ENCODE data around the gene INTS13.
A peak's percentile ranks its signal among the peaks of the same experiment; 100 is the strongest.

Gene INTS13

DNA sequence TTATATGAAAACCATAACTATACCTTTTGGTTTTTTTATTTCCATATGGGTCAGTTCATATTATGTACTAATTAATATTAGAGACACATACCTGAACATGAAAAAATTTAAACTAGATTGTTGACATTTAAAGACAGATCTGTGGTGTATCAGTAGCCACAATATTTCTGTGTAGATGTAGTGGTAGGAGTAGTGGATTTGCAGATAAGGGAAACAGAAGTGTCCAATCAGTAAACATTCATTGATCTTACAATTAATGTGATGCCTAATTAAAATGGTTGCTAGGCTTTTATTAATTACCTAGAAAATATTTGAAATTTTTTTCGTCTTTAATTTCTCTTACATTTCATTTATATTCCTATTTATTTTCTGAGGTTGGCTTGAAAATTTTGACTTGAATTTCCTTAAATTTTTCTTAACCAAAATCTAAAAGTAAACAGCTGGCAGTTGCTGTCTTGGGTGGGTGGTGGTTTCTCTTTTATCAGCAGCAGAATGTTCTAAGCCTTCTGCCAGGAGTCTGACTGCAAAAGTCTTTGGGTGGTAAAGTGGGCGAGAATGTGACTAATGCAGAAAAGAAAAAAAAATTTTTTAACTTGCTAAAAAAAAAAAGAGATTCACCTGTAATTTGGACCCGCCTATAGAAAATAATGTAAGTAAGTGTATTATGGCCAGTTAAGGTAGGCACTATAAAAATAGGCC, 2.9 kb upstream of the INTS13 start:
- DNase-seq (ENCODE audit: low read depth) = no peak
- TF ChIP-seq, protein P1, sequence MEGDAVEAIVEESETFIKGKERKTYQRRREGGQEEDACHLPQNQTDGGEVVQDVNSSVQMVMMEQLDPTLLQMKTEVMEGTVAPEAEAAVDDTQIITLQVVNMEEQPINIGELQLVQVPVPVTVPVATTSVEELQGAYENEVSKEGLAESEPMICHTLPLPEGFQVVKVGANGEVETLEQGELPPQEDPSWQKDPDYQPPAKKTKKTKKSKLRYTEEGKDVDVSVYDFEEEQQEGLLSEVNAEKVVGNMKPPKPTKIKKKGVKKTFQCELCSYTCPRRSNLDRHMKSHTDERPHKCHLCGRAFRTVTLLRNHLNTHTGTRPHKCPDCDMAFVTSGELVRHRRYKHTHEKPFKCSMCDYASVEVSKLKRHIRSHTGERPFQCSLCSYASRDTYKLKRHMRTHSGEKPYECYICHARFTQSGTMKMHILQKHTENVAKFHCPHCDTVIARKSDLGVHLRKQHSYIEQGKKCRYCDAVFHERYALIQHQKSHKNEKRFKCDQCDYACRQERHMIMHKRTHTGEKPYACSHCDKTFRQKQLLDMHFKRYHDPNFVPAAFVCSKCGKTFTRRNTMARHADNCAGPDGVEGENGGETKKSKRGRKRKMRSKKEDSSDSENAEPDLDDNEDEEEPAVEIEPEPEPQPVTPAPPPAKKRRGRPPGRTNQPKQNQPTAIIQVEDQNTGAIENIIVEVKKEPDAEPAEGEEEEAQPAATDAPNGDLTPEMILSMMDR (IDR thresholded peaks at IDR 0.05; ENCODE audit: control insufficient read depth, extremely low read depth, insufficient read depth) = no peak
- H3K4me3 ChIP-seq (ENCODE audit: low read depth, low read length) = no peak overlapping the region

GRCh38 chr12:26939953-26940352, 2.2 kb upstream of the INTS13 start:
- H3K4me3 ChIP-seq (ENCODE audit: low read depth, low read length) = peak overlapping the region; percentile 98; the same call in 1 of the 2 replicates
- no peak for DNase-seq (ENCODE audit: low read depth)
- TF ChIP-seq, protein P1 (IDR thresholded peaks at IDR 0.05; ENCODE audit: control insufficient read depth, extremely low read depth, insufficient read depth) = no peak

DNA sequence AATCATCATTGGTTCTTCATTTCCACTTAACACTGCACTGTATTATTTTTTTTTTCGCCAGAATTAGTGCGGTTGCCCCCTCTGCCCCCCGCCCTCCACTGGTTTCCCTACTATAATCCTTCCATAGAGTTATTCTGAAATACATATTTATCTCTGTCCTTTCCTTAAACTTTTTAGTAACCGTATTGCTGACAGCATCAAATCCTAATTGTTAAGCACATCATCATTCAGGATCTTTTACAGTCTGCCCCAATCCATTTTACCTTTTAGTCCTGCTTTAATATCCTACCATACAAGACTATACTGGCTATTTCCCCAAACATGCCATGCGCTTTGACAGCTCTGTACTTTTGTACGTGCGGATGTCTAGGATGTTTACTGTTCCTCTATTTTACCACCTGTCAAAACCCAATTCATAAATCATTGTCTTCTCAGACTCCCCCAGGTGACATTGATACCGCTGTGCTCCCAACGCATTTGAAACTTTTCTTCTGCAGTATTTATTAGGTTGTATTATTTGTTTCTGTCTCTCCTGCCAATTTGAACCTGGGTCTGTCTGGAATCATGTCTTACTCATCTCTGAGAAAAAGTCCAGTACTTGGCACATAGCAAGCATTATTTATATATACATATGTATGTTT, 1.5 kb upstream of the INTS13 start:
- peak overlapping the region; percentile 98 for H3K4me3 ChIP-seq (ENCODE audit: low read depth, low read length)
- DNase-seq (ENCODE audit: low read depth) = no peak
- TF ChIP-seq, protein P1 (IDR thresholded peaks at IDR 0.05; ENCODE audit: control insufficient read depth, extremely low read depth, insufficient read depth) = no peak

- DNase-seq (ENCODE audit: low read depth) = no peak
- TF ChIP-seq, protein P1 (IDR thresholded peaks at IDR 0.05; ENCODE audit: control insufficient read depth, extremely low read depth, insufficient read depth) = no peak
Observed at GRCh38 chr12:26938701-26939062, 901 bp upstream of the INTS13 start.

DNA sequence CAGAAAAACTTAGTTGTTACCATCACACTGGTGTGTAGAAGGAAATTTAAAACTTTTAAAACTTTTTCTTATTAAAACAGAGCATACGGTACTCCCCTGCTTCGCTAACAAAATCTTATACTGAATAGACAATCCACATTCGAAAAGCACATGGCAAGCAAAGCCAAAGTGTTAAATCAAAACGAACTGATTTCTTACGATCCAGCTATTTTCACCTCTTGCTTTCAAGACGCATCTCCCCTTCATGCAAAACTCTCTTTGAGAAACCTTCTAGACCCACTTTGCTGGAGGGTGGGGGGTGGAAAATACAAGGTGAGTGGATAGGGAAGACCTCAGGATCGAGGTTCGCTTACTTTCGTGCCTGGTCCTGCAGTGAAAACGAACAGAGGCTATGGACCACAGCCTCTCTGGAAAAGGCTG, 328 bp downstream of the INTS13 start:
- no peak for DNase-seq (ENCODE audit: low read depth)
- TF ChIP-seq, protein P1 (IDR thresholded peaks at IDR 0.05; ENCODE audit: control insufficient read depth, extremely low read depth, insufficient read depth) = no peak
- H3K4me3 ChIP-seq (ENCODE audit: low read depth, low read length) = peak overlapping the region; percentile 98

More at GRCh38 chr12:26938701-26939062, 901 bp upstream of the INTS13 start:
- peak overlapping the region; percentile 98 for H3K4me3 ChIP-seq (ENCODE audit: low read depth, low read length)

DNA sequence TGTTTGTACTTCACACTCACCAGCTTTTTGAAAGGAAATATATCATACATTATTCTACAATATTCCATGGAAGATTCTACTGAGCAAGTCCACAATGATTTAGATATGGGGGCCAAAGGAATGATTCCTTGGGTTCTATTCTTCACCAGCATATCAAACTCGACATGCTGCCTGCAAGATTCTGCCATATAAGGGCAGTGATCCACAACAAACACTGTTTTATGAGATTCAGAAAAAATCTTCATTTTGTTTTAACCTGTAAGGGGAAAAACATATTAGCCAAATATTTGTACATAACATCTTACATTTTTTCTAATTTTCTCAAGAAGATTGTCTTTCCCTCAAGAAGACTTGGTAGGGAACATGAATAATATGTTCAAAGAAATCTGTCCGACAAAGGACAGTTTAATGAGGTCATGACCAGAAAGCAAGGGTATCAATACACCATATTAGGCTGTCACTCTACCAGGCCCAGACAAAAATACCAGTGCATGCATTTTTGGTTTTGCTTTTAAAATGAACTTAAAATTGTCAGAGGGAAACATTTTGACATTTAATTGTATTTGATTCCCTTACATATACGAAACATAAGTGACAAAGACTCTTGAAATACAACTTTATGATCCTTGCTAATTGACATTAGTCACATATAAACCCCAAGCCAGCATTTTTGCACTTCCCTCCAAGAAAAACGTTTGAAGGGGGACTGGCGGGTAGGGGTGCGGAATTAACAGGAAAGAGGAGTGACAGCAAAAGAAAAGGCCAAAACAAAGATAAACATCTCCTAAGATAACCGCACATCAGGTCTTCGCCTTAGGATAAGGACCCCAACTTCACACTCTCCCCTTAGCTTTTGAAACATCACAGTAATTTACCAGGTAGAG, 980 bp downstream of the INTS13 start:
- TF ChIP-seq, protein P1 (IDR thresholded peaks at IDR 0.05; ENCODE audit: control insufficient read depth, extremely low read depth, insufficient read depth) = no peak
- DNase-seq (ENCODE audit: low read depth) = no peak
- peak overlapping the region; percentile 98 for H3K4me3 ChIP-seq (ENCODE audit: low read depth, low read length)
